ENCODE data around the gene UCP1.

Gene UCP1

DNA sequence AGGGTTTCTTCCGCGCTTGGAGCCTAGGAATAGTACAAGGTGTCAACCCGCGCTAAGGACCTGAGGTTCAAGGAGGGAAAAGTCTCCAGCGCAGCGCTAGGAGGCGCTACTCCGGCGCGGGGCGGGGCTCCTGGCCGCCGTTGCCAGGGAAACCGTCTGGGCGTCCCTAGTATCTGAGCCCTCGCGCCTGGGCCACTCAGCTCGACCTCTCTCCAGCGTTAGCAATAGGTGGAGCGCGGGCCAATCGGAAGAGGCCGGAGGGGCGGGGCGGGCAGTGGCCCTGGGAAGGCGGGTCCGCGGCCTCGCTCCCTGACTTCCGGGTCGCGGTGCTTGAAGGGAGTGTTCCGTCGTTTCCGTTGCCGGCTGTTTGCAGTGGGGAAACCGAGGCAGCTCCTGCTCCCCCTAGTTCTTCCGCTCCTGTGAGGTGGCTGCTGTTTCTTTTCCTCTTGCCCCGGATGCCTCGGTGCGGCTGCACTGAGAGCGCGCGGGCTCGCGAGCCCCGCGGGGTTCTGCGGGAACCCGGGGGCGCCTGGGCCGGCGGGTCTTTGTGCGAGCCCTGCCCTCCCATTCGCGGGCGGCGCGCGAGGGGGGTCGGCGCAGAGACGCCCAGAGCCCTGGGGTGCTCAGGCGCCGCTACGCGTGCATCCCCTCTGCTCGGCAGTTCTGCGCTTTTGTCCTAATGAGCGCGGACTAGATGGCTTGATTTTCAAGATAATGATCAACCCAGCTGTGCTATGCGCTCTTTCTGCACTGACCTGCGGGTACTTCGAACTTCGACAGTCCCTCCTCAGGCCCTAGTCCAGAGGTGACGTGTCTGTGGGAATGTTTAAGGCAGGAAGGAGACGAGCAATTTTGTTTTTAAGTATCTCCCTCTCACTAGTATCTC lies 44.7 kb downstream of the UCP1 start, which contains the start of gene ELMOD2 (continued):
- no peak for TF ChIP-seq ZNF221 (tag by site-specific recombination; IDR thresholded peaks at IDR 0.05; ENCODE audit: borderline replicate concordance)
- no peak for TF ChIP-seq FEZF1 (tag by site-specific recombination; IDR thresholded peaks at IDR 0.05)
- peak; percentile 79 for TF ChIP-seq ZBTB17 (tag by site-specific recombination; IDR thresholded peaks at IDR 0.05)
- no peak; the same call in 1 of the 2 replicates for TF ChIP-seq ZNF610 (tag by site-specific recombination; IDR thresholded peaks at IDR 0.05; ENCODE audit: borderline replicate concordance)
- no peak for TF ChIP-seq ZNF701 (tag by site-specific recombination; IDR thresholded peaks at IDR 0.05)
- TF ChIP-seq ZNF169 (tag by site-specific recombination; IDR thresholded peaks at IDR 0.05): no peak
- no peak for TF ChIP-seq ZSCAN23 (tag by site-specific recombination; IDR thresholded peaks at IDR 0.05)
- TF ChIP-seq ZNF544 (tag by site-specific recombination; IDR thresholded peaks at IDR 0.05): no peak
- TF ChIP-seq ZNF664 (tag by site-specific recombination; IDR thresholded peaks at IDR 0.05): no peak
- no peak for TF ChIP-seq OVOL3 (tag by site-specific recombination; IDR thresholded peaks at IDR 0.05)
- no peak for TF ChIP-seq ZNF521 (tag by site-specific recombination; IDR thresholded peaks at IDR 0.05)
- no peak for TF ChIP-seq MYNN (tag by site-specific recombination; IDR thresholded peaks at IDR 0.05; ENCODE audit: borderline replicate concordance)
- TF ChIP-seq ZIC2 (tag by site-specific recombination; IDR thresholded peaks at IDR 0.05): peak; percentile 35
- peak; percentile 90 for TF ChIP-seq ZNF76 (tag by site-specific recombination; IDR thresholded peaks at IDR 0.05; ENCODE audit: borderline replicate concordance, low read depth)
- TF ChIP-seq SP2 (tag by site-specific recombination; IDR thresholded peaks at IDR 0.05): peak; percentile 92
- TF ChIP-seq ZNF202 (tag by site-specific recombination; IDR thresholded peaks at IDR 0.05; ENCODE audit: borderline replicate concordance): no peak
- TF ChIP-seq REPIN1 (tag by site-specific recombination; IDR thresholded peaks at IDR 0.05; ENCODE audit: low read depth): peak; percentile 38; the same call in 1 of the 2 replicates
- no peak for TF ChIP-seq PRDM1 (tag by site-specific recombination; IDR thresholded peaks at IDR 0.05)
- TF ChIP-seq SETDB1 (IDR thresholded peaks at IDR 0.05; ENCODE audit: insufficient read length, low read length): no peak
- peak; percentile 24; the same call in 1 of the 2 replicates for TF ChIP-seq WT1 (tag by site-specific recombination; IDR thresholded peaks at IDR 0.05)
- 0 out of 2 replicates have a peak, but pooled peaks have one; percentile 42 for TF ChIP-seq MZF1 (tag by site-specific recombination; IDR thresholded peaks at IDR 0.05; ENCODE audit: borderline replicate concordance)
- no peak for TF ChIP-seq SCRT2 (tag by site-specific recombination; IDR thresholded peaks at IDR 0.05)
- TF ChIP-seq ZNF548 (tag by site-specific recombination; IDR thresholded peaks at IDR 0.05): no peak
- TF ChIP-seq ZNF645 (tag by site-specific recombination; IDR thresholded peaks at IDR 0.05): no peak
- peak; percentile 91 for TF ChIP-seq ZBTB26 (tag by site-specific recombination; optimal IDR thresholded peaks at IDR 0.05)
- TF ChIP-seq, protein P1, sequence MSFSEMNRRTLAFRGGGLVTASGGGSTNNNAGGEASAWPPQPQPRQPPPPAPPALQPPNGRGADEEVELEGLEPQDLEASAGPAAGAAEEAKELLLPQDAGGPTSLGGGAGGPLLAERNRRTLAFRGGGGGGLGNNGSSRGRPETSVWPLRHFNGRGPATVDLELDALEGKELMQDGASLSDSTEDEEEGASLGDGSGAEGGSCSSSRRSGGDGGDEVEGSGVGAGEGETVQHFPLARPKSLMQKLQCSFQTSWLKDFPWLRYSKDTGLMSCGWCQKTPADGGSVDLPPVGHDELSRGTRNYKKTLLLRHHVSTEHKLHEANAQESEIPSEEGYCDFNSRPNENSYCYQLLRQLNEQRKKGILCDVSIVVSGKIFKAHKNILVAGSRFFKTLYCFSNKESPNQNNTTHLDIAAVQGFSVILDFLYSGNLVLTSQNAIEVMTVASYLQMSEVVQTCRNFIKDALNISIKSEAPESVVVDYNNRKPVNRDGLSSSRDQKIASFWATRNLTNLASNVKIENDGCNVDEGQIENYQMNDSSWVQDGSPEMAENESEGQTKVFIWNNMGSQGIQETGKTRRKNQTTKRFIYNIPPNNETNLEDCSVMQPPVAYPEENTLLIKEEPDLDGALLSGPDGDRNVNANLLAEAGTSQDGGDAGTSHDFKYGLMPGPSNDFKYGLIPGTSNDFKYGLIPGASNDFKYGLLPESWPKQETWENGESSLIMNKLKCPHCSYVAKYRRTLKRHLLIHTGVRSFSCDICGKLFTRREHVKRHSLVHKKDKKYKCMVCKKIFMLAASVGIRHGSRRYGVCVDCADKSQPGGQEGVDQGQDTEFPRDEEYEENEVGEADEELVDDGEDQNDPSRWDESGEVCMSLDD (tag by site-specific recombination; IDR thresholded peaks at IDR 0.05): peak; percentile 41
- peak; percentile 30; the same call in 1 of the 2 replicates for TF ChIP-seq SP7 (tag by site-specific recombination; IDR thresholded peaks at IDR 0.05)
- TF ChIP-seq ZNF138 (tag by site-specific recombination; IDR thresholded peaks at IDR 0.05; ENCODE audit: borderline replicate concordance): no peak
- no peak for TF ChIP-seq ZNF132 (tag by site-specific recombination; IDR thresholded peaks at IDR 0.05; ENCODE audit: borderline replicate concordance)
- TF ChIP-seq ZNF148 (tag by site-specific recombination; IDR thresholded peaks at IDR 0.05; ENCODE audit: borderline replicate concordance): no peak
- no peak for TF ChIP-seq ZNF140 (tag by site-specific recombination; IDR thresholded peaks at IDR 0.05)
- no peak for TF ChIP-seq ZFP37 (tag by site-specific recombination; IDR thresholded peaks at IDR 0.05)
- TF ChIP-seq KLF16 (tag by site-specific recombination; IDR thresholded peaks at IDR 0.05): 0 out of 2 replicates have a peak, but pooled peaks have one; percentile 16
- no peak for TF ChIP-seq ZNF549 (tag by site-specific recombination; IDR thresholded peaks at IDR 0.05)
